ENCODE data around the gene PTCSC3.

DNA sequence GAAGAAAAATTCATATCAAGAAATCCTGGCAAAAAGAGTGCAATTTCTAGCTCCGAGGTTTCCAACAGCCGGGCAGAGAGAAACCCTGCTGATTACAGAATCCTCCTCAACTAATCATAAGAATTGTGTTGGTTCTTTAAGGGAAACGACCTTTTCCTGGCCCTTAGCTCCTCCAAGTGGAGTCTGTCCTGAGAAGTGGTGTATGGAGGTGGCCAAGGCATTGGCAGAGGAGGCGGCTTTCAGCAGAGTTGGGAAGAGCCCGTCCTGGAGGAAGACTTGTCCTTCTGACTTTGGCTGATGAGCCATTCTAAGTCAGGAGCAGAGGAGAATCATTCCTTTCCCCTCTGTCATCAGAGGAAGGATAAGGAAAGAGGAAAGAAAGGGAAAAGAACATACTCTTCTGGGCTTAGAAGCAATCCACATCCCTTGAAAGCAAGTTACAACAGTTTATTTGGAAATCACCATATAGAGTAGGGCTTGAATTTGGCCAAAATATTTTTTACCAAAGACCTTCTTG lies 46.5 kb upstream of the PTCSC3 start:
- TF ChIP-seq, protein P1, sequence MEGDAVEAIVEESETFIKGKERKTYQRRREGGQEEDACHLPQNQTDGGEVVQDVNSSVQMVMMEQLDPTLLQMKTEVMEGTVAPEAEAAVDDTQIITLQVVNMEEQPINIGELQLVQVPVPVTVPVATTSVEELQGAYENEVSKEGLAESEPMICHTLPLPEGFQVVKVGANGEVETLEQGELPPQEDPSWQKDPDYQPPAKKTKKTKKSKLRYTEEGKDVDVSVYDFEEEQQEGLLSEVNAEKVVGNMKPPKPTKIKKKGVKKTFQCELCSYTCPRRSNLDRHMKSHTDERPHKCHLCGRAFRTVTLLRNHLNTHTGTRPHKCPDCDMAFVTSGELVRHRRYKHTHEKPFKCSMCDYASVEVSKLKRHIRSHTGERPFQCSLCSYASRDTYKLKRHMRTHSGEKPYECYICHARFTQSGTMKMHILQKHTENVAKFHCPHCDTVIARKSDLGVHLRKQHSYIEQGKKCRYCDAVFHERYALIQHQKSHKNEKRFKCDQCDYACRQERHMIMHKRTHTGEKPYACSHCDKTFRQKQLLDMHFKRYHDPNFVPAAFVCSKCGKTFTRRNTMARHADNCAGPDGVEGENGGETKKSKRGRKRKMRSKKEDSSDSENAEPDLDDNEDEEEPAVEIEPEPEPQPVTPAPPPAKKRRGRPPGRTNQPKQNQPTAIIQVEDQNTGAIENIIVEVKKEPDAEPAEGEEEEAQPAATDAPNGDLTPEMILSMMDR (IDR thresholded peaks at IDR 0.05) = no peak
- no peak for TF ChIP-seq POLR2AphosphoS5 (IDR thresholded peaks at IDR 0.05; ENCODE audit: low read depth, low read length)
- TF ChIP-seq TCF7L2 (IDR thresholded peaks at IDR 0.05; ENCODE audit: low read depth, low read length) = no peak
- TF ChIP-seq, protein P2, sequence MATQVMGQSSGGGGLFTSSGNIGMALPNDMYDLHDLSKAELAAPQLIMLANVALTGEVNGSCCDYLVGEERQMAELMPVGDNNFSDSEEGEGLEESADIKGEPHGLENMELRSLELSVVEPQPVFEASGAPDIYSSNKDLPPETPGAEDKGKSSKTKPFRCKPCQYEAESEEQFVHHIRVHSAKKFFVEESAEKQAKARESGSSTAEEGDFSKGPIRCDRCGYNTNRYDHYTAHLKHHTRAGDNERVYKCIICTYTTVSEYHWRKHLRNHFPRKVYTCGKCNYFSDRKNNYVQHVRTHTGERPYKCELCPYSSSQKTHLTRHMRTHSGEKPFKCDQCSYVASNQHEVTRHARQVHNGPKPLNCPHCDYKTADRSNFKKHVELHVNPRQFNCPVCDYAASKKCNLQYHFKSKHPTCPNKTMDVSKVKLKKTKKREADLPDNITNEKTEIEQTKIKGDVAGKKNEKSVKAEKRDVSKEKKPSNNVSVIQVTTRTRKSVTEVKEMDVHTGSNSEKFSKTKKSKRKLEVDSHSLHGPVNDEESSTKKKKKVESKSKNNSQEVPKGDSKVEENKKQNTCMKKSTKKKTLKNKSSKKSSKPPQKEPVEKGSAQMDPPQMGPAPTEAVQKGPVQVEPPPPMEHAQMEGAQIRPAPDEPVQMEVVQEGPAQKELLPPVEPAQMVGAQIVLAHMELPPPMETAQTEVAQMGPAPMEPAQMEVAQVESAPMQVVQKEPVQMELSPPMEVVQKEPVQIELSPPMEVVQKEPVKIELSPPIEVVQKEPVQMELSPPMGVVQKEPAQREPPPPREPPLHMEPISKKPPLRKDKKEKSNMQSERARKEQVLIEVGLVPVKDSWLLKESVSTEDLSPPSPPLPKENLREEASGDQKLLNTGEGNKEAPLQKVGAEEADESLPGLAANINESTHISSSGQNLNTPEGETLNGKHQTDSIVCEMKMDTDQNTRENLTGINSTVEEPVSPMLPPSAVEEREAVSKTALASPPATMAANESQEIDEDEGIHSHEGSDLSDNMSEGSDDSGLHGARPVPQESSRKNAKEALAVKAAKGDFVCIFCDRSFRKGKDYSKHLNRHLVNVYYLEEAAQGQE (IDR thresholded peaks at IDR 0.05; ENCODE audit: insufficient read depth in 1 of 2, low read depth in 2 of 2, low read length in 1 of 2) = no peak
- no peak for TF ChIP-seq SIN3A (IDR thresholded peaks at IDR 0.05; ENCODE audit: borderline replicate concordance, insufficient read depth, low read depth, low read length)

Data from Panc1 (cell line).